HG03108 (cell line): Measurements from ENCODE around the gene LSM6.
A peak's percentile ranks its signal among the peaks of the same experiment; 100 is the strongest.

Source experiments
- ATAC-seq: cut with Tn5 transposase; IDR thresholded peaks from one replicate; pipeline ENCODE4 v1.9.1; 2021; ENCODE audit warnings: moderate library complexity; ENCODE audit not compliant: unreplicated experiment

LSM6 gene

GRCh38 chr4:146175541-146176453 is at the start of gene LSM6:
LSM6 (plus strand) TSS chr4:146175718; CDS start chr4:146182922, 7,204 bp downstream.
- peak; percentile 92 for ATAC-seq

- peak; percentile 96 for ATAC-seq
Measured at GRCh38 chr4:146132445-146132844, 43.1 kb upstream of the LSM6 start.

GRCh38 chr4:146134761-146135445 is 40.6 kb upstream of the LSM6 start:
- ATAC-seq = no peak

GRCh38 chr4:146135941-146136340 is 39.6 kb upstream of the LSM6 start:
- no peak for ATAC-seq

GRCh38 chr4:146142768-146143167 is 32.8 kb upstream of the LSM6 start:
- no peak for ATAC-seq

GRCh38 chr4:146143888-146144287 is 31.6 kb upstream of the LSM6 start:
- no peak for ATAC-seq

GRCh38 chr4:146146918-146147317 is 28.6 kb upstream of the LSM6 start:
- ATAC-seq = no peak

GRCh38 chr4:146148021-146148420 is 27.5 kb upstream of the LSM6 start:
- ATAC-seq = no peak

GRCh38 chr4:146154057-146154456 is 21.5 kb upstream of the LSM6 start:
- no peak for ATAC-seq

- ATAC-seq = no peak
Measured at GRCh38 chr4:146155152-146155724, 20.3 kb upstream of the LSM6 start.

GRCh38 chr4:146158036-146158745 is 17.3 kb upstream of the LSM6 start:
- ATAC-seq = no peak

GRCh38 chr4:146159384-146160058 is 16.0 kb upstream of the LSM6 start:
- peak; percentile 49 for ATAC-seq

- no peak for ATAC-seq
Measured at GRCh38 chr4:146161243-146161642, 14.3 kb upstream of the LSM6 start.

- no peak for ATAC-seq
Measured at GRCh38 chr4:146165221-146165620, 10.3 kb upstream of the LSM6 start.

- ATAC-seq = no peak
Measured at GRCh38 chr4:146165840-146166239, 9.7 kb upstream of the LSM6 start.

- no peak for ATAC-seq
Measured at GRCh38 chr4:146170149-146170548, 5.4 kb upstream of the LSM6 start.

- ATAC-seq = no peak
Measured at GRCh38 chr4:146176891-146177290, 1.4 kb downstream of the LSM6 start.

- ATAC-seq = no peak
Measured at GRCh38 chr4:146178126-146178525, 2.6 kb downstream of the LSM6 start.

GRCh38 chr4:146179784-146180370 is 4.4 kb downstream of the LSM6 start:
- ATAC-seq = no peak

GRCh38 chr4:146182443-146182842 is 6.9 kb downstream of the LSM6 start:
- ATAC-seq = no peak
